CD1c-positive myeloid dendritic cell (primary cell): ENCODE results near the gene GLYATL3.

ENCODE experiments used
- DNase-seq: peaks from one replicate; pipeline ENCODE4 v3.0.0-alpha.2; 2016; ENCODE audit errors: extremely low spot score

Gene GLYATL3

DNA sequence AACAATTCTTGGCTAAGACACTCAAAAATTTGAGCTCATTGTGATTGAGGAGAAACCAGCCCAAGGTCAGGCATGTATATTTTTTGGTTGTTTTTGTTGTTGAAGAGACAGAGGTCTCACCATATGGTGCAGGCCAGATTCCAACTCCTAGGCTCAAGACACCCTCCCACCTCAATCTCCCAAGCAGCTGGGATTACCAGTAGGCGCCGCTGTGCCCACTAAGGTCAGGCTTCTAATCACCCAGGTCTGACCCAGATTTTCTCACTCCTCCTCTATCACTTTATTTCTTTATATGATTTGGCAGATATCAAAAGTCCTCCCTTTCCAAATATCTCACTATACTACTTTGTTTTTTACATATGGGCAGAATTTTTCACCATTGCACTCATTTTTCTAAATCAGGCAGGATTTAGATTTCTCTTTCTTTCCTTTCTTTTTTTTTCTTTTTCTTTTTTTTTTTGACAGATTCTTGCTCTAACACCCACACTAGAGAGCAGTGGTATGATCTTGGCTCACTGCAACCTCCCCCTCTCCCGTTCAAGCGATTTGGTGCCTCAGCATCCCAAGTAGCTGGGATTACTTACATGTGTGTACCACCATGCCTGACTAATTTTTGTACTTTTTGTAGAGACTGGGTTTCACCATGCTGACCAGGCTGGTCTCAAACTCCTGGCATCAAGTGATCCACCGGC lies 49.0 kb downstream of the GLYATL3 start:
- DNase-seq, result no peak

DNA sequence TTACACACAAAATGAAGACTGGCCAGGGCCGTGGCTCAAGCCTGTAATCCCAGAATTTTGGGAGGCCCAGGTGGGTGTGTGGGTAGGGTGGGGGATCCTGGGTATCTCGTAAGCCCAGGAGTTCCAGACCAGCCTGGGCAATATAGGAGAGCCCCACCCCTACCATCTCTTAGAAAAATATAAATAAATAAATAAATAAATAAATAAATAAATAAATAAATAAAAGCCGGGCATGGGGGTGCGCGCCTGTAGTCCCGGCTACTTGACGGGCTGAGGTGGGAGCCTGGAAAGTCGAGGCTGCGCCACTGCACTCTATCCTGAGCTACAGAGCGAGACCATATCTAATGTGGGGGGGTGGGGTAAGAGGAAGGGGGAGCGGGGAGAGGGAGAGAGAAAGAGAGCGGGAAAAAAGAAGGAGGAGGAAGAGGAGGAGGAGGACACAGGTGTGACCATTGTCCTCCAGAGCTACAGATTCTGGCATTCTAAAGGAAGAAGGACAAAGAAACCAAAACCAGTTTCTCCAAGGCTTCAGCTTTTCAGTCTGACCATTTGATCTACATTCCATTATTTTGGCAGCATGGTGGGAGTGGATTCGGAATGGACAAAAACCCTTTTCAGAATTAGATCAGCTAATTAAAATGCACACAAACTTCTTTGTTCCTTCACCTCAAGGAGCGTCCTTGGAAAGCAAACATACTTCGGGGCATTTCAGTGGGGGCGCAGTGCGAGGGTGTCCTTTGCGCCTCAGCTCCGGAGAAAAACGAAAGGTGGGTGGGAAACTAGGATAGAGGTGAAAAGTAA lies 50.2 kb downstream of the GLYATL3 start:
- DNase-seq, result no peak

DNA sequence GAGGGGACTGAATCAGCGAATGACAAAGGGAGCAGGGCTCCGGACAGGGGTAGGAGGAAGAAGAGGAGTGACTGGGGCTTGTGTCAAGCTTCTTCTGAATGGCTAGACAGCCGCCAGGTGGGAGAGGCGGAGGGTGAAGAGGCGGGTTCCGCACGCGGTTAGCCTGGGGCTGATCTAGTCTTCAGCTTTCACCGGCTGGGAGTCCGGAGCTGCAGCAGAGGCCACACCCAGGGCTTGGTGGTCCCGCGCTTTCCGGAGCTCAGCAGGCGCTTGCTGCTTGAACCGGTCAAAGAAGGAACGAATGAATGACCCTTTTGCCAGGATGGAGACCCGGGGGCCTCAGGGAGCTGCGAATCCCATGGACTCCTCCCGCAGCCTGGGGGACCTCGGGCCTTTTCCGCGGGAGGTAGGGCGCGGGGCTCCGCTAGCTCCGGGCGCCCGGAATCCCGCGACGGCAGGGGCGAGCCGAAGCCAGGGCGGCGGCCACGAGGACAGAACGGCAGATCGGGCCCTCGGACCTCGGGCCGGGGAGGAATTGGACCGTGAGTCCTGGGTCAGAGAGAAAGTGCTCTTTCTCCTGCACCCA lies 50.9 kb downstream of the GLYATL3 start, which contains the start of gene C6orf141:
TSS of gene C6orf141 (plus strand) at position 177 of the 586 bp plus-strand sequence. CDS start at position 302, 125 bp downstream.
- DNase-seq, result no peak

DNA sequence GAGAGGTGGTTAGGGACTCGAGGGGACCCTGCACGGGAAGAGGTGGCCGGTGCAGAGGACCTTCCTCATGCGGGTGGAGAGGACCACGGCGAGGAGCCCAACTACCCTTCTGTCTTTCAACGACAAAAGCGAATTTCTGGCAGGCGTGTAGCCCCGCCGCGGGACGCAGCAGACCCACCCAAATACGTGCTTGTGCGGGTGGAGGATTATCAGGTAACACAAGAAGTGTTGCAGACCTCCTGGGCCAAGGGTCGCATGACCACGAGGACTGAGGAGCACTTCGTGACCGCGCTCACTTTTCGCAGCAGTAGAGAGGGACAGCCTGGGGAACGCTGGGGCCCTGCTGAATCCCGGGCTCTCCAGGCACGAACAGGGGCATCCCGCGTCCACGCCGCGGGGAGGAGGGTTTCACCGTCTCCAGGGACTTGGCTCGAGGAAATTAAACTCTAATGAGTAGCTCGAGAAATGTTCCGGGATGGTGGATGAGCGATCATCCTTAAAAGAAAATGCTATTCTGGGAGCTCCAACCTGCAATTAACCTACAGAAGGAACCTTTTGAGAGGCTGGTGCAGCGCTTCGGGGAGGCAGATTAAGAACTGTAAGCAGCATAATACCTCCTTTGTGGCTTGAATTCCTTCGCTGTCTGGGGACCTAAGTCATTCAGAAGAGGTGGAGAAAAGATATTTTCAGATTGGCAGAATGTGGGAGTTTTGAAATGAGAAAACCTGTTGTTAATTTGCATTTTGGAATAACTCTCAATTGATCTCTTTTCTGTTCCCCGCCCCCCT lies 51.5 kb downstream of the GLYATL3 start:
- no peak for DNase-seq

DNA sequence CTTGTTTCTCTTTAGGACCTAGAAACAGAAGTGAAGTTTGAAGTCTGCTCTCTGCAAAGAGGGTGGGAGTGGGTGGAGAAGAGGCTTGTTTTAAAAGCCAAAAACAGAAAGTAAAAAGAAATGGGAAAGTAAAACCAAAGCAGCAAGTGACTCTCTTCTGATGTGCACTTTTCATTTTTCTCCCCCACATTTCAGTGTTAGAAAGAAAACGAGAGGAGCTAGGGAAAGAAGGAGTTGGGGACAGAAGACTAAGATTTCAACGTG lies 52.1 kb downstream of the GLYATL3 start:
- DNase-seq, result peak; percentile 10

DNA sequence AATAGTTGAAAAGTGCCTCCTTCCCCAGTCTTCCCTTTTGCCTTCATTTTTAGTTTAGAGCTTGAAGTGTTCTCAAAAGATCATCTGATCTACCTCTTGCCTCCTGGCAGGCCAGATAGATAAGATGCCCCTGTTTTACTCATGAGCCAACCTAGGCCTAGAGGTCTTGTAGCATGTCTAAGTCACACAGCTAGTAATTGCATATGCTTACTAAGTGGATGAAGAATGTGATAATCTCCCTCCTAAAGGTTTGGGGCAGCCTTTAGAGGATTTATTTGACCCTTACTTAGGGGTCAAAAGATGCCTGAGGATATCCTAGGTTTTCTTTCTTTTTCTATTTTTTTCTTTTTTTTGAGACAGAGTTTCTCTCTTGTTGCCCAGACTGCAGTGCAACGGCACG lies 52.9 kb downstream of the GLYATL3 start:
- DNase-seq, result no peak

DNA sequence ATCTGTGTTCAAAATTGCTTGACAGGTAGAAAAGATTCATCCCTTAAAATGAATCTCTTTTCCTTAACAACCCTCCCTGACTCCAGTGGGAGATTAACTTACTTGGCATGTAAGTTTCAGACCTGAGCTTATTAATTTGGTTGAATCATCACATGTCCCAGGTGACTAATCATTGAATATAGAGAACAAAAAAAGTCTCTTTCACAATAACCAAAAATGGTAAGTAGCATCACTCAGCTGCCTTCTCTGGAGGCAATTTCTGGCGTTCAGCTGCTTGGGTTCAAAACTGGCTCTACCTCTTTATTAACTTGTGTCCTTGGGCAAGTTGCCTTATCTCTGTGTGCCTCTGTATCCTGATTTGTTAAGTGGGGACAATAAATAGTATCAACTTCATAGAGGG lies 53.7 kb downstream of the GLYATL3 start:
- DNase-seq, result no peak

DNA sequence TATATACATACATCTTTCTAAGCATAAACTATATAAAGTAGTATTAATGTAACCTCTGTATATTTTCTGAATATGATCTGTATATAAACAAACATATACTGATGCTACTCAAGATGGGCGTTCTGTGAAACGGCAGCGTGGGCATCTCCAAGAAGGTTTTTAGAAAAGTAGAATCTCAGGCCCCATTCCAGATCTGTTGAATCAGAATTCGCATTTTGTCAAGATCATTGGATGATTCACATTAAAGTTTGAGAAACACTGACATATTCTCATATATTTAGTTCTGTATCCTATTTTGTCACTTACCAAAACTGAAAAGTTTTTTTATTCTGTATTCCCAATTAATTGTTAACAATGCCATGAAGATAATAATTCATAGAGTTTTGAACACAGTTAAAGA lies 56.2 kb downstream of the GLYATL3 start:
- no peak for DNase-seq

DNA sequence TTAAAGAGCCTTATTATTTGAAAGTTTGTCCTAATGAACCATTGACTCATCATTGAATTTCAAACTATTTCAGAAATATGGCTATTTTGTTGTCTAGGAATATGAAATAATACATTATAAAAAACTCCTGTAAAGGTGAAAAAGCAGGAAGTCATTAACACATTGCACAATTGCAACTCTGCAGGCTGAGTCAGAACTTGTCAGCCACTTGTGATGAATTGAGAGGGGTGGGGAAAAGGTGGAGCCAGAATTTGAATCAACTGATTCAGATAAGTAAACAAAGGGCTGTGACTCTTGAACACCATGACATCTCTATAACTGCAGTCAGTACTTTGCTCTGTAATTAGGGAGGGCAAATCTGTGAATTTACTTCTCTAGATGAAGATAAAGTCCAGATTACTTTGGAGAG lies 56.7 kb downstream of the GLYATL3 start:
- DNase-seq, result no peak

DNA sequence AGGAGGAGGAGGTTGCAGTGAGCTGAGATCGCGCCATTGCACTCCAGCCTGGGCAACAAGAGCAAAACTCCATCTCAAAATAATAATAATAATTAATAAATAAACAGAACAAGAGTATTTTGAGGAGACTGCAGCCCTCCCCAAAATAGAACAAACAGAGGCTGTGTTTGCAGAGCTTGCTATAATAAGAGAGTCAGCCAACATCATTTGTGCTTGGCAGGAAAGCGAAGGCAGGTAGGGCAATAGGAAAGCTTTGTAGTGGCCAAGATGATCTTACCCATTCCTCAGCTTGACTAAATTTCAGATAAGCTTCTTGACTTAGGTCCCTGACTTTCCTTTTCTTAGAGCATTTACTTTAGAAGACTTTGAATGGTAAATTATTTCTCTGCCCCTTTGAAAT lies 57.5 kb downstream of the GLYATL3 start:
- no peak for DNase-seq

DNA sequence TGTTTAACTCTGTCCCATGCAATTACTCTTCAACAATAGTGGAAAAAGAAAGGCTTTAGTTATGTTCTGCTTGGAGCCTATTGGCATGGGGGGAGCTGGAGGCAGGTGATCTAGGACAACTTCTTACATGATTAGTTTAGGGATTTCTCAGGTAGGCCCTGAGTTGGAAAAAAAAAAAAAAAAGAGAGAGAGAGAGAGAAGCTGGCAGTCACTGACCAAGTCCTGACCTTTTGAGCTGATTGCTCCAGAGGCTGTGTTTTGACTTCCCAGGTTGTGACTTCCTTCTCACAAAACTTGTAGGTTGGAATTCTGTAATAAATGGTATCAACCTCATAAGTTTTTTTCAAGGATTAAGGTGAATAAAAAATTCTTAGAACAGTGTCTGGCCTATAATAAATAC lies 58.5 kb downstream of the GLYATL3 start:
- DNase-seq, result no peak

DNA sequence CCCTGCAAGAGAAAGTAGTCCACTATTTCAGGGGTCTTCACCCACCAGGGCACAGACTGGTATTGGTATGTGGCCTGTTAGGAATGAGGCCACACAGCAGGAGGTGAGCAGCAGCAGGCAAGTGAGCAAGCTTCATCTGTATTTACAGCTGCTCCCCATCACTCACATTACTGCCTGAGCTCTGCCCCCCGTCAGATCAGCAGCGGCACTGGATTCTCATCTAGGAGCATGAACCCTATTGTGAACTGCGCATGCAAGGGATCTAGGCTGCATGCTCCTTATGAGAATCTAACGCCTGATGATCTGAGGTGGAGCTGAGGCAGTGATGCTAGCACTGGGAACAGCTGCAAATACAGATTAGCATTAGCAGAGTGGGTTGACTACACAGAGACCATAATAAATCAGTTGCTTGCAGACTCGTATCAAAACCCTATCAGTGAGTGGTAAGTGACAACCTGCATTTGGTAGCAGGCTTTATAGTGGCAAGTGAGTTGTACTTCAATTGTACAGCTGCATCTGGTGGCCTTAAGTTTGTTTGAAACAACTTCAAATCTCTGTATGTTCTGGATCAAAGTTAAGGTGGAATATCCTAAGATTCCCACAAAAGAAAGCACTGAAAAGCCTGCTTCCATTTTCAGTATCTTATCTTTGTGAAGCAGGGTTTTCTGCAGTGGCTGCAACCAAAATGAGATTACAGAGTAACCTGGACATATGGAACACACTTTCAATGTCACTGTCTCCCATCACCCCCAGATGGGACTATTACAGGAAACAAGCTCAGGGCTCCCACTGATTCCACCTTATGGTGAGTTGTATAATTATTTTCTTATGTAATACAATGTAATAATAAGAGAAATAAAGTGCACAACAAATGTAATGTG lies 63.5 kb downstream of the GLYATL3 start:
- no peak for DNase-seq

DNA sequence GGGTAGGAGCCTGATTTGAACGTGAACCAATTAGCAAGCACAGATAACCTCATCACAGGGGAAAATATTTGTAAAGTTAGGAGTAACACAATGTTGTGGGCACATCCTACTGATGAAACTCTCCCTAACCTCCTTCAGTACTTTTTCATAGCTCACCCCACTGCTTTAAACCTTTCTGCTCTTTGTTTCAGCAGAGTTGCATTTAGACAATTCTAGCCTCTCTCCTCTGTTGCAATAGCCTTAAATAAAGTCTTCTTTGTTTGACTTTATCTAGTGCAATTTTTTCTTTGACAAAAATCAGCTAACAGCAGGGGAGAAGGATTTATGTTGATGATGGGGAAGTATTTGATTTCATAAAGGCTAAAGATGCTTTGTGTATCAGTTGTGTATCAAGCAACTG lies 64.8 kb downstream of the GLYATL3 start:
- DNase-seq, result no peak

DNA sequence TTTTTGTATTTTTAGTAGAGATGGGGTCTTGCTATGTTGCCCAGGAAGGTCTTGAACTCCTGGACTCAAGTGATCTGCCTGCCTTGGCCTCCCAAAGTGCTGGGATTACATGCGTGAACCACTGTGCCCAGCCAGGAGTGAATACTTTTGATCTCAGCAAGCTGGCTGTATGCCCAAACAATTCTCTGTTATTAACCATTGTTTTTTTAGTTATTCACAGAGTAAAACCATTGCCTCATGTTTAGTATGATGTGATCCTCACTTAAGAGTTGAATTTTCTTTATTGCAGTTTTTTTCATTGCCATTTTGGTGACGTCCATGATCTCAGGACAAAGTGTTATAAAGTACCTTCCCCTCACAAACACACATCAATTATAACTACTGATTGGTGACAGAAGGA lies 65.5 kb downstream of the GLYATL3 start:
- DNase-seq, result no peak

DNA sequence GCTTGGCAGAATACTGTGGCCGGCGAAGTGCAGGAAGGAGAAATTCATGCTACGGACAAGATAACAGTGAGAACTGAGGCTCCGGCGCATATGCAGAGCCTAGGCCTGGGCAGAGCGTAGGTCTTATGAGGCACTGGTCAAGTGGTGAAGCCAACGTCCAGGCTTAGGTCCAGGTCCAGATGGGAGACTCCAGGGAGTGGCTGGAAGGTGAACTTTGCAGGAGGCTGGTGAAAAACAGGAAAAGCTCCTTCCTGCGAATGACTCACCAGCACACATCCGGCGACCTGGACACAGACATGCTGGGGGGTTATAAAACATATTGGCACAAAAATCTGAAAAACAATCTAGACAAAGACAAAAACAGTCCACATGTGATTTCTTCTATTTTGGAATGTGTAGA lies 66.1 kb downstream of the GLYATL3 start:
- DNase-seq, result no peak

DNA sequence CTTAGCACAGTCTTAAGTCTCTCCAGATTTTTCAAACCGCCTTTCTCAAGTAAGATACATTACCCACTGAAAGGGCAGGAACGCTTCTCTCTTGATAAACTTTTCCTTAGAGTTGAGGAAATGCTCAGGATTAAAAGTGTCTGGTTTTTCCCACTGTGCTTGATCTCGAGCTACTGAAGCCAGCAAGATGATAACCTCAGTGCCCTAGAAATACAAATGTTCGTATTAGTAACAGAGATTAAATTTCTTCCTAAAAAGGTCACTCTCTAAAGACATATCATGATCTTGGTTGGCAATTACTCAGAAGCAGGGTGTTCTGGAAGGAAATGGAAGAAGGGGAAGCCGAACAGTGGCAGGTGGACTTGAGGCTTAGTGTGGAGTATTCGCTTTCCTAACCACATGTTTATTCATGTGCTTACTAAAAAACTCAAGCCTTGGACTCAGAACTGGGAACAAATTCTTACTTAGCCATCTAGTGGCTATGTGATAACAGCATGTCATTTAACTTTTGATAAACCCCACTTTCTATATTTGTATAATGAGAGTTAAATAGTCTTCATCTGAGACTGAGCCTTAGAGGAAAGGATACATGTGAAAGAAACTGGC lies 70.9 kb downstream of the GLYATL3 start:
- no peak for DNase-seq

DNA sequence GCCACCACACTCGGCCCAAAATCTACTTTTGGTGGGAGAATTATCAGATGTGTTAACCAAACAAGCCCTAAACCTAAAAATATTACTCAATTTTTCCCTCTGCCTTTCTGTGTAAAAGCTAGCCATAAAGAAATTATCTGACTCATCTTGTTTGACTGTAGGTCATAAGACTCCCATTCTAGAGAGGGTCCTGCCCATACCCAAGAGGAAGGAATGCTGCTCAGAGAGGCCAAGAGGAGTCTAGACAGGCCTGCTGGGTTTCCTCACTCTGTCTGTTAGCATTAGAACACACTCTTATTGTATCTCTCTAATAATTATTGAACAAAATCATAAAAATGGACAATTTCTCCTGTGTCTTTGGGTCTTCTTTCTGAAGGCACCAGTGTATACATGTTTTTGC lies 76.9 kb downstream of the GLYATL3 start:
- DNase-seq, result no peak
